Tibial artery (tissue), 4 donors: ENCODE measurements around the gene DLGAP1.
A peak's percentile ranks its signal among the peaks of the same experiment; 100 is the strongest.

Source experiments
- DNase-seq, 2 donors: peaks; one replicate each; pipeline ENCODE4 v3.0.0-alpha.2; 2019
- H3K27ac ChIP-seq, 2 donors: fragments of 200-600 bp; sonication (generic) in 1 of 2; 1 replicate in 1 of 2; 2 replicates in 1 of 2; pipeline ENCODE4 v1.5.1; 2018 to 2019; ENCODE audit warnings: mild to moderate bottlenecking in 1 of 2
- H3K27me3 ChIP-seq, 2 donors: fragments of 200-600 bp; sonication (generic) in 1 of 2; one replicate each; pipeline versions ENCODE4 v1.5.1 to v1.6.0; 2016 to 2019
- H3K36me3 ChIP-seq, 3 donors: fragments of 200-600 bp; sonication (generic) in 2 of 3; one replicate each; pipeline ENCODE4 v1.5.1; 2016 to 2019; ENCODE audit warnings: mild to moderate bottlenecking in 2 of 3
- H3K4me1 ChIP-seq, 4 donors: fragments of 200-600 bp; sonication (generic) in 2 of 4; 1 replicate in 3 of 4; 2 replicates in 1 of 4; pipeline ENCODE4 v1.5.1; 2016 to 2019
- H3K4me3 ChIP-seq, 2 donors: fragments of 200-600 bp; sonication (generic) in 1 of 2; 1 replicate in 1 of 2; 2 replicates in 1 of 2; pipeline ENCODE4 v1.5.1; 2018 to 2019; ENCODE audit warnings: mild to moderate bottlenecking in 2 of 2
- H3K9me3 ChIP-seq, 3 donors: fragments of 200-600 bp; sonication (generic) in 1 of 3; one replicate each; pipeline ENCODE4 v1.5.1; 2016 to 2019
- CTCF ChIP-seq, 2 experiments: fragments of 200-600 bp in 1 of 2; fragments of 450-650 bp in 1 of 2; IDR thresholded peaks; one replicate each; pipeline ENCODE4 v1.5.1; 2017 to 2019; ENCODE audit warnings: antibody characterized with exemption in 2 of 2, mild to moderate bottlenecking in 1 of 2, moderate library complexity in 1 of 2
- intact Hi-C: fragments of 100-400 bp; cut with DNase I; formaldehyde crosslinking; loops from one replicate; pipeline ENCODE4 v1.15.0; 2023; ENCODE audit warnings: low total_unique reads

Gene DLGAP1

GRCh38 chr18:3660739-3661515 is 794.2 kb downstream of the DLGAP1 start:
- intact Hi-C loops = loop anchor here (10.0 kb wide), 2 partner anchors 66 to 206 kb away; partner anchors contain the start of gene TGIF1
- Histone ChIP-seq H3K9me3 (no peaks in the 10 kb centered on the region), H3K27ac (no peak overlapping the region), H3K27me3 (no peaks in the 10 kb centered on the region), H3K4me3 (no peak overlapping the region), H3K36me3 (no peaks in the 10 kb centered on the region), H3K4me1 (peaks cover 0 to 4% (median 3%) of the 10 kb centered on the region in 4 donors)
- peak in 1 of 2 donors; percentile 41 for DNase-seq
- no peak for TF ChIP-seq CTCF (IDR thresholded peaks at IDR 0.05)

GRCh38 chr18:3658529-3658928 is 796.6 kb downstream of the DLGAP1 start:
- Histone ChIP-seq H3K36me3 (no peaks in the 10 kb centered on the region), H3K27me3 (no peaks in the 10 kb centered on the region), H3K9me3 (no peaks in the 10 kb centered on the region), H3K4me1 (peaks cover 0 to under 1% (median 0%) of the 10 kb centered on the region in 4 donors), H3K4me3 (no peak overlapping the region), H3K27ac (no peak overlapping the region)
- TF ChIP-seq CTCF (IDR thresholded peaks at IDR 0.05) = no peak
- DNase-seq = no peak
- intact Hi-C loops = no loop called here

- Histone ChIP-seq H3K4me3 (no peak overlapping the region), H3K27me3 (no peaks in the 10 kb centered on the region), H3K9me3 (no peaks in the 10 kb centered on the region), H3K4me1 (peaks cover 0 to 23% (median 6%) of the 10 kb centered on the region in 4 donors), H3K27ac (no peak overlapping the region), H3K36me3 (no peaks in the 10 kb centered on the region)
- DNase-seq = no peak
- no peak for TF ChIP-seq CTCF (IDR thresholded peaks at IDR 0.05)
- intact Hi-C loops = no loop called here
Observed at GRCh38 chr18:3655254-3656050, 799.7 kb downstream of the DLGAP1 start.

GRCh38 chr18:3654442-3655253 is 800.5 kb downstream of the DLGAP1 start:
- no peak for TF ChIP-seq CTCF (IDR thresholded peaks at IDR 0.05)
- Histone ChIP-seq H3K36me3 (no peaks in the 10 kb centered on the region), H3K9me3 (no peaks in the 10 kb centered on the region), H3K27ac (no peak overlapping the region), H3K27me3 (no peaks in the 10 kb centered on the region), H3K4me3 (no peak overlapping the region), H3K4me1 (peaks cover 0 to 31% (median 14%) of the 10 kb centered on the region in 4 donors)
- intact Hi-C loops = no loop called here
- no peak for DNase-seq

GRCh38 chr18:3653851-3654441 is 801.2 kb downstream of the DLGAP1 start:
- no peak for TF ChIP-seq CTCF (IDR thresholded peaks at IDR 0.05)
- no peak overlapping the region for H3K4me3 ChIP-seq
- H3K4me1 ChIP-seq = peaks cover 5 to 38% (median 15%) of the 10 kb centered on the region in 4 donors
- DNase-seq = no peak
- no peaks in the 10 kb centered on the region for H3K27me3 ChIP-seq
- intact Hi-C loops = no loop called here
- no peaks in the 10 kb centered on the region for H3K9me3 ChIP-seq
- H3K27ac ChIP-seq = no peak overlapping the region
- no peaks in the 10 kb centered on the region for H3K36me3 ChIP-seq
